Transverse colon (tissue), 4 donors: ENCODE measurements around the gene SVIL. TPM values are rescaled to one million over a fixed set of nuclear protein-coding genes. Genes with fewer than 3 reads are reported as not detected.
"Not testable (repeated sequence)": the region's sequence is repeated elsewhere in the genome, so short reads cannot be mapped to it uniquely, and the experiment has no call there.

Experiments
- DNase-seq: peaks from one replicate; pipeline ENCODE4 v3.0.0-alpha.2; 2019
- H3K27ac ChIP-seq, 4 donors: fragments of 200-600 bp; sonication (generic); 2 replicates each; pipeline ENCODE4 v1.5.1; 2016 to 2018; ENCODE audit warnings: inconsistent platforms in 4 of 4
- H3K27me3 ChIP-seq: fragments of 200-600 bp; sonication (generic); 2 replicates; pipeline ENCODE4 v1.5.1; 2017; ENCODE audit warnings: inconsistent platforms
- H3K36me3 ChIP-seq, 4 donors: fragments of 200-600 bp; sonication (generic); 2 replicates each; pipeline ENCODE4 v1.5.1; 2017 to 2019; ENCODE audit warnings: inconsistent platforms in 4 of 4
- H3K4me1 ChIP-seq, 4 donors: fragments of 200-600 bp; sonication (generic); 2 replicates each; pipeline ENCODE4 v1.5.1; 2017 to 2020; ENCODE audit warnings: inconsistent platforms in 4 of 4
- H3K4me3 ChIP-seq, 4 donors: fragments of 200-600 bp; sonication (generic); 1 replicate in 1 of 4; 2 replicates in 3 of 4; pipeline versions ENCODE4 v1.5.1 to v1.6.1; 2017 to 2019; ENCODE audit warnings: inconsistent platforms in 4 of 4
- H3K9me3 ChIP-seq, 2 donors: fragments of 200-600 bp; sonication (generic); 2 replicates each; pipeline ENCODE4 v1.5.1; 2017 to 2019; ENCODE audit warnings: inconsistent platforms in 2 of 2
- EP300 ChIP-seq: sonication (generic); formaldehyde crosslinking; IDR thresholded peaks from one replicate; pipeline ENCODE4 v1.6.1; 2017; ENCODE audit warnings: antibody characterized with exemption, low read depth
- POLR2A ChIP-seq: fragments of 450-650 bp; IDR thresholded peaks from one replicate; pipeline ENCODE4 v1.6.1; 2016; ENCODE audit warnings: antibody characterized with exemption, mild to moderate bottlenecking, moderate library complexity
- POLR2AphosphoS5 ChIP-seq, 3 donors: sonication (generic); formaldehyde crosslinking; IDR thresholded peaks; one replicate each; pipeline ENCODE4 v1.6.1; 2016; ENCODE audit warnings: antibody characterized with exemption in 3 of 3
- WGBS, 2 donors: methylation state at CpG; one replicate each; pipeline ENCODE4 v1.1.5; 2018; ENCODE audit warnings: low coverage in 1 of 2; 5-methylcytosine and 5-hydroxymethylcytosine counted together
- in situ Hi-C, 4 donors: fragments of 200-750 bp; cut with MboI; loops; one replicate each; pipeline versions ENCODE4 v1.15.0 to v1.15.1; 2017; ENCODE audit warnings: low sequenced_read_pairs in 3 of 4, low pct_ligation_motif_present in 1 of 4, low pct_unique_long_range_greater_than_20kb in 1 of 4
- intact Hi-C: fragments of 100-400 bp; cut with DNase I; formaldehyde crosslinking; loops from one replicate; pipeline ENCODE4 v1.15.1; 2023; ENCODE audit warnings: low total_unique reads
- total RNA-seq, 4 donors: library from RNA; depleted of rRNA; stranded (reverse); fragments of >200 nt; gene quantifications; one replicate each; pipeline ENCODE4 v1.1.0, GENCODE V29; 2016
- TF ChIP-seq, protein P1 (sequence below), 5 experiments: fragments of 200-600 bp in 3 of 5; fragments of 450-650 bp in 2 of 5; sonication (generic) in 3 of 5; IDR thresholded peaks; 1 replicate in 2 of 5; 2 replicates in 3 of 5; pipeline ENCODE4 v1.5.1; 2016 to 2017; ENCODE audit warnings: antibody characterized with exemption in 5 of 5, inconsistent platforms in 3 of 5, mild to moderate bottlenecking in 2 of 5, moderate library complexity in 1 of 5

Gene SVIL
- total RNA-seq, 4 donors from 2014 or later: 146 to 192 (median 156) TPM

DNA sequence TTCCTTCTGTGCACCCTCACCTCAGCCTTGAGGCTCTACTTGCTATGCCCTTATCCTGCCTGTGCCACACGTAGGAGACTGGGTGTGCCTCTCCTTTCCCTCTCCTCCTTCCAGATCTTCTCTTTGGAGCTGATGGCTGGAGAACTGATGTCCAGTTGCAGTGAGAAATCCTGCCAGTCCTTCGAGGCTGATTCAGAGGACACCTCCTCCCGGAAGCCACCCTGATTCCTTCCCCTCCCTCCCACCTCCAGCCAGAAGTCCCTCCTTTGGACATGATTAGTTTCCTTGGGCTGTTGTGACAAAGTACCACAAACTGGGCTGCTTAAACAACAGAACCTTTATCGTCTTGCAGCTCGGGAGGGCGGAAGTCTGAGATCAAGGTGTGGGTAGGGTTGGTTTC is 184.4 kb downstream of the SVIL start:
- peaks cover 0 to 6% (median 2%) of the 10 kb centered on the region in 4 donors for H3K4me1 ChIP-seq
- intact Hi-C loops (no loop called here), in situ Hi-C loops (loop anchor here in 2 of 4 donors (5.0 kb wide), 2 partner anchors 63 to 73 kb away; no protein-coding TSS in a partner anchor)
- WGBS, 2 donors: 74 to 94% methylated on average over 3 to 6 of the region's 6 CpGs
- no peaks in the 10 kb centered on the region for H3K27me3 ChIP-seq
- H3K27ac ChIP-seq: no peak overlapping the region
- DNase-seq: no peak
- H3K36me3 ChIP-seq: no peaks in the 10 kb centered on the region
- no peak for TF ChIP-seq POLR2A
- TF ChIP-seq EP300: no peak
- TF ChIP-seq, protein P1, sequence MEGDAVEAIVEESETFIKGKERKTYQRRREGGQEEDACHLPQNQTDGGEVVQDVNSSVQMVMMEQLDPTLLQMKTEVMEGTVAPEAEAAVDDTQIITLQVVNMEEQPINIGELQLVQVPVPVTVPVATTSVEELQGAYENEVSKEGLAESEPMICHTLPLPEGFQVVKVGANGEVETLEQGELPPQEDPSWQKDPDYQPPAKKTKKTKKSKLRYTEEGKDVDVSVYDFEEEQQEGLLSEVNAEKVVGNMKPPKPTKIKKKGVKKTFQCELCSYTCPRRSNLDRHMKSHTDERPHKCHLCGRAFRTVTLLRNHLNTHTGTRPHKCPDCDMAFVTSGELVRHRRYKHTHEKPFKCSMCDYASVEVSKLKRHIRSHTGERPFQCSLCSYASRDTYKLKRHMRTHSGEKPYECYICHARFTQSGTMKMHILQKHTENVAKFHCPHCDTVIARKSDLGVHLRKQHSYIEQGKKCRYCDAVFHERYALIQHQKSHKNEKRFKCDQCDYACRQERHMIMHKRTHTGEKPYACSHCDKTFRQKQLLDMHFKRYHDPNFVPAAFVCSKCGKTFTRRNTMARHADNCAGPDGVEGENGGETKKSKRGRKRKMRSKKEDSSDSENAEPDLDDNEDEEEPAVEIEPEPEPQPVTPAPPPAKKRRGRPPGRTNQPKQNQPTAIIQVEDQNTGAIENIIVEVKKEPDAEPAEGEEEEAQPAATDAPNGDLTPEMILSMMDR (IDR thresholded peaks at IDR 0.05): no peak
- TF ChIP-seq POLR2AphosphoS5 (IDR thresholded peaks at IDR 0.05): no peak
- H3K9me3 ChIP-seq: no peaks in the 10 kb centered on the region
- no peak overlapping the region for H3K4me3 ChIP-seq

DNA sequence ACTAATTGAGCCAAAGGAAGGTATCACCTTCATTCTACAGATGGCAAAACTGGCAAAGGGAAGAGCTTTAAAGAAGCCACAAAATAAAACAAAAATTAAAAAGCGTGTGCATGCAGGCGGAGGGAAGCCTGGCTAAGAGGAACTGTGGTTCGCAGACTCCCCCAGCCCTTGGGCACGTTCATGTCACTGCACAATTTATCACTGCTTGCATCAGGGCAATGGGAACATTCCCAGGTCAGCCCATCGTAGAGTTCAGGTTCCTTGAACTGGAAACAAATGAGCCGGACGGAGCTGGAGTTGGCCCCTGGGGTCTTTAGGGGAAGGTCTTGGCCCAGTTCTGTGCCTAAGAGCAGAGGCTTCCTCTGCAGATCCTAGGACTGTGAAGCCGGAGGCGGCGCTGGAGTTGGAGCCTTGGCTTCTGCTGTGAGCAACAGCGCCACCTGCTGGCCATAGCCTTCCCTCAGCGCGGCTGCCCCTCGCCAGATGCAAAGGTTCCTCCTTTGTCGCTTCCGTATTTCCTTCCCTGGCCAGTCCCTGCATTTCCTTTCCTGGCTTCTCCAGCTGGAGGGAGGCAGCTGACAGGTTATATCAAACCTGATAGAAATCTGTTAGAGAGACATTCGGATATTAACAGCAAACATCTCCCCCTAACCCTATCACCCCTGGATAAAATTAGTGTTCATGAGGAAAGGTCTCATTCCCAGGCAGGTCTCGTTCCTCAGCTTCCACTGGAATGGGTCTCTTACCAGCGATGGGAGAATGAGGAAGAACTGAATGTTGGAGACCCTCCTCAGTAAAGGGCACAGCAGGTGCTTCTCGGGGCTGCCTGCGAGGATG is 185.8 kb downstream of the SVIL start:
- intact Hi-C loops: loop anchor here (5.0 kb wide), 1 partner anchor 62 kb away; no protein-coding TSS in a partner anchor
- in situ Hi-C loops: not testable (repeated sequence)

DNA sequence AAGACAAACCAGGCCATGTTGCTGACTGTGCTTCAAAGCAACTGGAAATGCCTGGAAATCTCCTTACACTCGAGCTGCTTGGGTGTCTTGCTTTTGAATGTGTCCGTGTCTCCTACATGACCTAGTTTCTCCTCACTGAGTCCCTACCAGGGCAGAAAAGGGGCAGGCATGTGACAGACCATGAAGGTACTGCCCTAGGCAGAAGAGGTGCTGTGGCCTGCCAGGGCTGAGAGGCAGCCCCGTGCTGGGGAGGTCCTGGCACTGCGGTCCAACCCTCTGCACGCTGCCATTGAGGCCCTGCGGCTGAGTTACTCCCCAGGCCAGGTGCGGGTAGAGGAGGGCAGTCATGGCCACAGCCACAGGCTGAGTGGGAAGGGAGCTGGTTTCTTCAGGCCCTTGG is 186.6 kb downstream of the SVIL start:
- intact Hi-C loops: loop anchor here (5.0 kb wide), 1 partner anchor 61 kb away; no protein-coding TSS in a partner anchor
- H3K36me3 ChIP-seq: no peaks in the 10 kb centered on the region
- no peaks in the 10 kb centered on the region for H3K27me3 ChIP-seq
- no peak overlapping the region for H3K4me3 ChIP-seq
- TF ChIP-seq EP300 (no peak), POLR2AphosphoS5 (IDR thresholded peaks at IDR 0.05) (no peak), POLR2A (no peak)
- TF ChIP-seq, protein P1 (IDR thresholded peaks at IDR 0.05): no peak
- H3K4me1 ChIP-seq: peaks cover 0 to 6% (median 2%) of the 10 kb centered on the region in 4 donors
- H3K27ac ChIP-seq: no peak overlapping the region
- DNase-seq: no peak
- in situ Hi-C loops: no loop called here
- 89% methylated on average over 7 of the region's 7 CpGs; no CpG with 5 or more reads in 1 of the 2 donors for WGBS, 2 donors
- no peaks in the 10 kb centered on the region for H3K9me3 ChIP-seq

More for the DNA sequence above, 185.8 kb downstream of the SVIL start:
- DNase-seq: peak; percentile 87
- not testable (repeated sequence) for H3K9me3 ChIP-seq, H3K27me3 ChIP-seq, H3K4me1 ChIP-seq, H3K36me3 ChIP-seq, H3K4me3 ChIP-seq, H3K27ac ChIP-seq
- TF ChIP-seq, protein P1 (IDR thresholded peaks at IDR 0.05): peak; percentile 79 to 84 (median 82)
- WGBS, 2 donors: 18 to 24% methylated on average over 4 to 21 of the region's 21 CpGs

DNA sequence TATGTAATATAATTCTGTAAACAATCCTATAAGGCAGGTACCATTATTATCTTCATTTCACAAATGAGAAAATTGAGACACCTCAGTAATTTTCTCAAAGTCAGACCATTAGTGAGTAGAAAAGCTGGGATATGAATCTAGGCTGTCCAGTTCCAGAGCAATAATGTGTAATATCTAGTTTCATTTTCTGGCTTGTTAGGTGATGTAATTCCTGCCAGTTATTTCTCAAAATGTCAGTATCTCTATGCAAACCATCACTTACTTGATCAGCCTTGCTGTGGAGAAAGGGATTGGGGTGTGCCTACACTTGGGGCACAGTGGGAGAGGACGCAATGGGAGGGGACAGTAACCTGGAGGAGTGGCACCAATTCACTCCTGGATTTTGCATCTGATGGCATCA is 188.4 kb downstream of the SVIL start:
- Histone ChIP-seq H3K27ac (no peak overlapping the region), H3K4me1 (peaks cover 0 to 6% (median 2%) of the 10 kb centered on the region in 4 donors), H3K9me3 (no peaks in the 10 kb centered on the region), H3K36me3 (no peaks in the 10 kb centered on the region), H3K4me3 (no peak overlapping the region), H3K27me3 (no peaks in the 10 kb centered on the region)
- 85 to 100% methylated on average over 1 of the region's 1 CpG for WGBS, 2 donors
- no peak for DNase-seq
- in situ Hi-C loops (no loop called here), intact Hi-C loops (loop anchor here (5.0 kb wide), 1 partner anchor 59 kb away; no protein-coding TSS in a partner anchor)
- no peak for TF ChIP-seq POLR2AphosphoS5 (IDR thresholded peaks at IDR 0.05)
